ENCODE results near the gene CALM1. TPM values are rescaled to one million over a fixed set of nuclear protein-coding genes. Genes with fewer than 3 reads are reported as not detected.

Gene CALM1
- total and polyA plus RNA-seq, 2 donors (not counting 3 experiments of a cell fraction or from before 2014, with no cell fraction given): 476 to 731 TPM

DNA sequence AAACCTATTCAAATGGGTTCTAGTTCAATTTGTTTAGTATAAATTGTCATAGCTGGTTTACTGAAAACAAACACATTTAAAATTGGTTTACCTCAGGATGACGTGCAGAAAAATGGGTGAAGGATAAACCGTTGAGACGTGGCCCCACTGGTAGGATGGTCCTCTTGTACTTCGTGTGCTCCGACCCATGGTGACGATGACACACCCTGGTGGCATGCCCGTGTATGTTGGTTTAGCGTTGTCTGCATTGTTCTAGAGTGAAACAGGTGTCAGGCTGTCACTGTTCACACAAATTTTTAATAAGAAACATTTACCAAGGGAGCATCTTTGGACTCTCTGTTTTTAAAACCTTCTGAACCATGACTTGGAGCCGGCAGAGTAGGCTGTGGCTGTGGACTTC is 8.3 kb downstream of the CALM1 start:
- Histone ChIP-seq H3K36me3 (ENCODE audit: control insufficient read depth in 2 of 2, extremely low read depth in 1 of 2, insufficient read depth in 2 of 2, low read length in 2 of 2) (peaks cover 35 to 55% of the 10 kb centered on the region in 2 experiments), H3K4me1 (ENCODE audit: control insufficient read depth, extremely low read depth, insufficient read depth, low read length) (peaks cover 50% of the 10 kb centered on the region), H4K20me1 (replicated peaks; ENCODE audit: control insufficient read depth, extremely low read depth, insufficient read depth, low read length) (peaks cover 4% of the 10 kb centered on the region), H3K9ac (replicated peaks; ENCODE audit: extremely low read depth, insufficient read depth, low read length) (no peak overlapping the region), H3K4me2 (ENCODE audit: insufficient read depth, low read length) (no peak overlapping the region), H3K79me2 (ENCODE audit: control insufficient read depth, insufficient read depth, low read length) (peaks cover 24% of the 10 kb centered on the region), H3K9me1 (replicated peaks; ENCODE audit: control insufficient read depth, extremely low read depth, insufficient read depth, low read length) (no peaks in the 10 kb centered on the region), H3K27ac (ENCODE audit: insufficient read depth, low read depth, low read length) (no peak overlapping the region), H3K4me3 (replicated peaks in 1 of 3; ENCODE audit: insufficient read depth in 1 of 3, low read depth in 1 of 3, low read length in 3 of 3) (no peak overlapping the region), H3K9me3 (replicated peaks; ENCODE audit: control insufficient read depth, insufficient read depth, low read length) (no peaks in the 10 kb centered on the region), H2AFZ (ENCODE audit: low read depth, low read length) (no peak overlapping the region), H3K27me3 (ENCODE audit: control insufficient read depth in 2 of 2, insufficient read depth in 2 of 2, low read length in 2 of 2) (no peaks in the 10 kb centered on the region)
- ChIA-PET CTCF (no interaction called here), POLR2A (no interaction called here)
- no peak for DNase-seq (ENCODE audit: low read depth, low spot score)
- intact Hi-C loops (cut with micrococcal nuclease) (loop anchor here (5.0 kb wide), 1 partner anchor 447 kb away; no protein-coding TSS in a partner anchor), dilution Hi-C loops (cut with MboI; ENCODE audit: extremely low pct_ligation_motif_present, low sequenced_read_pairs) (no loop called here)
- FAIRE-seq: no peak
- TF ChIP-seq POLR2AphosphoS5 (IDR thresholded peaks at IDR 0.05; ENCODE audit: insufficient read depth, low read depth, low read length) (no peak), JUN (IDR thresholded peaks at IDR 0.05; ENCODE audit: borderline replicate concordance, insufficient read depth, insufficient read length, low read depth) (no peak), GATA2 (IDR thresholded peaks at IDR 0.05; ENCODE audit: insufficient read depth, insufficient read length, low read depth, low read length) (no peak), CTCF (IDR thresholded peaks at IDR 0.05; ENCODE audit: extremely low read depth in 1 of 2, insufficient read depth in 1 of 2, low read depth in 1 of 2, low read length in 2 of 2) (no peak), EZH2 (IDR thresholded peaks at IDR 0.05; ENCODE audit: borderline replicate concordance, low read depth, low read length, severe bottlenecking) (no peak), POLR2A (IDR thresholded peaks at IDR 0.05; ENCODE audit: low read depth, low read length) (no peak), FOS (IDR thresholded peaks at IDR 0.05; ENCODE audit: borderline replicate concordance, insufficient read depth, low read length) (no peak), MYC (IDR thresholded peaks at IDR 0.05; ENCODE audit: low read depth, low read length) (no peak)
- TF ChIP-seq, protein P1, sequence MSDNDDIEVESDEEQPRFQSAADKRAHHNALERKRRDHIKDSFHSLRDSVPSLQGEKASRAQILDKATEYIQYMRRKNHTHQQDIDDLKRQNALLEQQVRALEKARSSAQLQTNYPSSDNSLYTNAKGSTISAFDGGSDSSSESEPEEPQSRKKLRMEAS (IDR thresholded peaks at IDR 0.05; ENCODE audit: insufficient read depth, insufficient read length): no peak
- TSS peak; percentile 6 for BruUV-seq (replicated peaks)
